GM21786 (cell line): ENCODE results near the gene SUGT1.
"Not testable (repeated sequence)": the region's sequence is repeated elsewhere in the genome, so short reads cannot be mapped to it uniquely, and the experiment has no call there.

Experiments
- ATAC-seq: cut with Tn5 transposase; IDR thresholded peaks from one replicate; pipeline ENCODE4 v1.9.1; 2021; ENCODE audit not compliant: unreplicated experiment

The SUGT1 gene

DNA sequence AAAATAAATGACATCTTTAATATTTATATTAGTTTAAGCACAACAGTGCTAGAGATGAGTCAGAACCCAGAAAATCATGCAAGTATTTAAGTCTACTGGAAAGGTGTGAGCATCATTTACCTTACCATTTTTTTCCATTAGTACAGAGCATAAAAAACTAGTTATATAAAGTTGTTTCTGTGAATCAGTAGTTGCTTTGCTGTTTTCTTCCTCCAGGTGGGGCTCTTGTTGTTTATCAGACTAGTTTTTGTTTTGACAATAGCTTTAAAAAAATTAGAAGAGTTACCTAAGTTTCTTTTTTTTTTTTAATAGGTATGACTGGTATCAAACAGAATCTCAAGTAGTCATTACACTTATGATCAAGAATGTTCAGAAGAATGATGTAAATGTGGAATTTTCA is 12.7 kb downstream of the SUGT1 start:
- ATAC-seq: no peak

DNA sequence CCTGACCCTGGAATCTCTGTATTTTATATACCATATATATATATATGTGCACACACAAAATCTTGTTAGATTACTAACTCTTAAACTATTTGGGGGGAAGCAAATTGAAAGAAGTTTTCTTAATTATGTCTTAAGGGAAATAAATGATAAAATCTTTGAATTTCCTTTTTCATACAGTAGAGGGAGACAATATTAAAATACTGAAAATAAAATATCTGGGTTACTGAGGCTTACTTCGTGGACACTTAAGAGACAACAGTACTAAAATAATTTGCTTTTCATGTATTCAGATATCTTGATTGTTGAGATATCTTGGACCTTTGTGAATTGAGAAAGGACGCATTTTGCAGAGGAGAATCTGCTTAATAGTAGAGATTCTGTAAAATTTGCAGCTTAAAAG is 17.0 kb downstream of the SUGT1 start:
- no peak for ATAC-seq

DNA sequence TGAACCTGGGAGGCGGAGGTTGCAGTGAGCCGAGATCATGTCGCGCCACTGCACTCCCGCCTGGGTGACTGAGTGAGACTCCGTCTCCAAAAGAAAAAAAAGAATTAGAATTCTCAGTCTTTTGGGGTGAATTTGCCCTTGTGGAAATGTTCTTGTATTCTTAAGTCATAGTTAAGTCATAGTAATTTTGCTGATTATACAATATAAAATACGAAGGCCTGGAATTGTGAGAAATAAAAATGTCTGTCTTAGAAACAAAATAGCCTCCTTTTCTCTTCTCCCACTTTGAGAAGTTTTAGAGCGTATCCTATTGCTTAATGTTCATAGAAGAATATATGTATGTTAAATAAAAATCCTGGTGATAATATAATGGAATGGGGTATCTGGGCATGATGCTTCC is 18.1 kb downstream of the SUGT1 start:
- ATAC-seq: no peak

DNA sequence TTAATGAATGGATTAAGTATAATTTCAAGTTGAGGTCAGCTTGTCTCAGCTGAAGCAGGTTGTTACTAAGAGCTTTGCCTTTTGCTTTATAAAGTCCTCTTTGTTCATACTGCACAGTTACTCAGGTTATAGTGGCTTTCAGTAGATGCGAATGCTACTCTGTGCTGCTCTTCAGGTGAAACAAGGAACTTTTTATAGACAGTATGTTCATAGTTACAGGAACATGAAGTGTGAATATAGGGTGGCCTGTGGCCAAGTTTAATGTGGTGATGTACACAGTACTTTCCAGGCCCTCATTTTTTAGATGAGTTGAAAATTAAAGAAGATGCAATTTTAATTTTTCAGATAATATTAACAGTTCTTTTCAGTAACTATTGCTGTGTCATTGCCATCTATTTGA is 20.8 kb downstream of the SUGT1 start:
- no peak for ATAC-seq

DNA sequence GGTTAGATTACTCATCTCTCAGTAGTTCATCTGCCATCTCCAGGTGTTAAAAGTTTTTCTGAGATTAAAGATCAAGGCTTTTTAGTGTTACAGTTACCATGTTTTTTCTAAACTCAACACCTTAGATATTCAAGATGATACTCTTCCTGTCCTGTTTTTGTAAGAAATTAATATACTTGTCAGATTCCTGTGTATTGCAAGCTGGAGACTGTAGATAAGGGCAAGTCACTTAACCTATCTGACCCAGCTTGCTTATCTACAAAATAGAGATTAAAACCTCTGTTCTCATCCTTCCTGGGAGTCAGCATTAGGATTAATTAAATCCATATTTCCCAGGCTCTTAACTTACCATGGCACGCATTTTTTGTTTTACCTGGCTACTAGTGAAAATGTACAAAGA is 25.2 kb downstream of the SUGT1 start:
- ATAC-seq: no peak

DNA sequence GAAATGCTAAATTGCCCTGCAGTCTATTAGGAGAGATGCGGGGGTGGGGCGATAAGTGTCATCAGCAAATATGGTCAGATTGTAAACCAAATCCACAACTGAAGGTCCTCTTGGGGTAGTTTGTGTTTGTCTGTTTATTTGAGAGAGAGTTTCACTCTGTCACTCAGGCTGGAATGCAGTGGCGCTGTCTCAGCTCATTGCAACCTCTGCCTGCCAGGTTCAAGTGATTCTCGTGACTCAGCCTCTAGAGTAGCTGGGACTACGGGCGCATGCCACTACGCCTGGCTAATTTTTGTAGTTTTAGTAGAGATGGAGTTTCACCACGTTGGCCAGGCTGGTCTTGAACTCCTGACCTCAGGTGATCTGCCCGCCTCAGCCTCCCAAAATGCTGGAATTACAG is 33.2 kb downstream of the SUGT1 start:
- not testable (repeated sequence) for ATAC-seq

DNA sequence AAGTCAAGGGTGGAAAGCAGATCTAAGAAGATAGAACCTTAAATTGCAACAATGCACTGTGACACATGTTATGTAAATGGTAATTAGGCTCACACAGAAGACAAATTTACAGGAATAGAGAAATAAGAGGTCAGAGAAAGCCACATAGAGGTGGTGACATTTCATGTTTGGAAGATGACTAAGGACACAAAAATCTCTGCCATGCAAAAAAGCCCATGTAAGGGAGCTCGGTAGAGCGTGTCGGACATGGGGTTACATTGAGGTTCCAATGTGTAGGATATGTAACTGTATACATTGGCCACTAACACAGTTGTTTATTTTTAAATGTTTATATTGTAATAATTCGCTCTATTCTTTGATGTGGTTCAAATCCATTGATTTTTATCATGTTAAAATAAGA is 33.7 kb downstream of the SUGT1 start:
- ATAC-seq: no peak

DNA sequence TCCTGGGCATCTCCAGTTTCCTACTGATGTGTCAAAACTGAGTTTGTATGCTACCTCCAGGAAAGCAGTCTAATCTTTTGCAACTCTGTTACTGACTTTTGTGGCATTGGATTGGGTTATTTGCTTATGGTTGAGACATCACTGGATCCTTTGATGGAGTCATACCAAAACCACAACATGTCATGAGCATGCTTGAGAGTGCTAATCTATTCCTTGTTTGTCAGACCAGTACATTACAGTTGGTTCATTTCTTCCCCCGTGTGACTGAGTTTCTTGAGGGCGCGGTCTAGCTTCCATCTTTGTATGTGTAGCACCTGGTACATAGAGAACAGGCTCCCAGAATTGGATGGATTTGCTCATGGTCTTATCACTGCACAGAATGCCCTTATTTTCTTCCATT is 43.2 kb downstream of the SUGT1 start:
- ATAC-seq: no peak

DNA sequence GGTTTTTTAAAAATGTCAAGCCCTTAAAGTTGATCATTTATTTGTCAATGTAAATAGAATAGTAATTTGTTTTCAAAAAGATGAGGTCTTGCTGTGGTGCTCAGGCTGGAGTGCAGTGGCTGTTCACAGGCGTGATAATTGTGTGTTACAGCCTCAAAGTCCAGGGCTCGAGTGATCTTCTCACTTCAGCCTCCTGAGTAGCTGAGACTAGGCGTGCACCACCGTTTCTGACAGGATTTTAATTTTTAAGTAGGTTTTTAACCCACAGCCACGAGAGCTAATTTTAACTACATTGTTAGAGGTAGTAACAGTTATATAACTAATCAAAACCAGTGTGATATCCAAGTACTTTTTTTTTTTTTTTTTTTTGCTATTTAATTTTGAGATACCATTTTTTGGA is 43.9 kb downstream of the SUGT1 start:
- ATAC-seq: no peak

DNA sequence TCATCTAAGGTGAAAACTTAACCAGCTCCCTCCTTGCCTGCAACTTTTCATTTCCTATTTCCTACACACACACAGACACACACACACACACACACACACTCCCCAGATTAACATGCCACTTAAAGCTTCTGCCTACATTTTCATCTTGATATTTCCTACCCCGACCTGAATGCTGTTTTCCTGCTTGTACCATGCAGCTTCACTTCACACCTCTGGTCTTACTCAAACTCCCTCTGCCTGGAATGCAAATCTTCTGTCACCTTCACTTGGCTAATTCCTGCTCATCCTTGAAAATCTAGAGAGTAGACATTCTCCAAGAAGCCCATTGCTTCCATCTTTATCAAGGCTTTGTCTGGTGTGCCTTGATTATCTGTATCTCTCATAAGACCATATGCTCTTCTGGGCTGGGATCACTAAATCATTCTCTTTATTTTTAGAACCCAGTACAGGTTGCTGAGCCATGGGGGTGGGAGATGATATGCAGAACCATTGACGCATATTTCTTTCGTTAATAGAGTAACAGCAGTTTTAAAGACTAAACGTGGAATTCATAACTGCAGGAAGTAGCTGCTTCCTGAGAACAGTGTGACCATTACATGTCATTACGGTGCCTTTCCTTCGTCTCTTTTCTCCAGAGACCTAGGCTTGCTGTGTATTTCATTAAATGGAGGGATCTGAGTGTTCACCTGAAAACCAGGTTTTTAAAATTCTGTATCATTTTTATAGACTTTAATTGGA is 49.3 kb downstream of the SUGT1 start:
- ATAC-seq: no peak

DNA sequence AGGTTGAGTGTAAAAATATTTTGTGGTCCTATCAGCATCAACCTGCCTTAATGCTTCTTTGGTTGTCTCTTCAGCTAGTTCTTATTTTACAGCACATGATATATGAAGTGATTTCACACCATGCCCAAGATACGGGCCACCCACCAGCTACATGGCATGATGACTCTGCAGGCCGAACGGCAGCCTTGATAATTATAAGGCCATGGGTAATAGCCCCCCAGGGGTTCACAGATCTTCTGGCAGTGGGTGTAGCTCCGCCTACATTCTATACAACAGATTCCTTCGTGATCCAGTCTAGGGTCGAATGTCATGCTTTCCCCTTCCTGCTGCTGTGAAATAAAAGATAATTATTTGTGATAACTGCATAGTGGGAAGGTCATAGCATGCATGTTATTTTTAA is 50.8 kb downstream of the SUGT1 start:
- no peak for ATAC-seq

DNA sequence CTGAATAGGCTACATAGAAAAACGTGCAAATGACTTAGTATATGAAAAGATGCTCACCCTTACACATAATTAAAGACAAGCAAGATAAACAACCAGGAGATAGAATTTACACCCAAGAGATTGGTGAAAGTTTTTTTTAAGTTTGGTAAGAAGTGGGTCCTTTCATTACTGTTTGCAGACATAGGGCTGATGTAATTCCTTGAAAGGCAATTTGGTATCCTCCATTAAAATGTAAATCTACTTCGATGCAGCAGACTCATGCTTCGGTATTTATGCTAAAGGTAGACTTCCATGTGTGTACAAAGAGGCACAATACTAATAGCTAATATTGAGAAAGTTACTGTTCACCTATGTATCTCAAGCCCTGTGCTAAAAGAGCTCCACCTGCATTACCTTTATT is 53.4 kb downstream of the SUGT1 start:
- ATAC-seq: no peak

DNA sequence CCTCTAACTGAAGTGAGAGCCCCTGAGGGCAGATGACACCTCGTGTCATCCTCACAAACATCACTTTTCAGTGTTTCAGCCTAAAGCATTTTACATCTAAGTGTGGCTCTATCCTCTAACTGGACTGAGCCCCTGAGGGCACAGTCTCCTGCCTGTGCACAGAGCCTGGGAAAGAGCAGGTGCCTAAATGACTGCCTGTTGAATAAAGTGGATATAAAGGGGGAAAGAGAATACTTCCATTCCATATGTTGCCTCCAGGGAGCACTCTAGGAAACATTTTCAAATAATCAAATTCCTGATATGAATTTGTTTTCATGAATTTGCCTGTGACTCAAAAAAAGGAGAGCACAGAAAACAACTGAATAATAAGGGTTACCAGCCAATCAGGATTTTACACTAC is 54.7 kb downstream of the SUGT1 start:
- ATAC-seq: no peak

DNA sequence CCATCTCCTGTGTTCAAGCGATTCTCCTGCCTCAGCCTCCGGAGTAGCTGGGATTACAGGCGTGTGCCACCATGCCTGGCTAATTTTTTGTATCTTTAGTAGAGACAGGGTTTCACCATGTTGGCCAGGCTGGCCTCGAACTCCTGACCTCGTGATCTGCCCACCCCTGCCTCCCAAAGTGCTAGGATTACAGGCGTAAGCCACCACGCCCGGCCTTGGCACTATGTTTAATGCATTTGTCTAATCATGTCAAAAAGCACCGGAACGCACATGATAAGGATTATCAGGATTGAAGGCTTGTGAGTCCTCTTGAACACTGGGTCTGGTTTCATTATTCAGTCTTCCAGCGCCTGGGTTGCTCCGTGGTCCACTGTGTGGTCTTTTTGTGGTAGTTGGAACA is 55.6 kb downstream of the SUGT1 start:
- ATAC-seq: not testable (repeated sequence)

DNA sequence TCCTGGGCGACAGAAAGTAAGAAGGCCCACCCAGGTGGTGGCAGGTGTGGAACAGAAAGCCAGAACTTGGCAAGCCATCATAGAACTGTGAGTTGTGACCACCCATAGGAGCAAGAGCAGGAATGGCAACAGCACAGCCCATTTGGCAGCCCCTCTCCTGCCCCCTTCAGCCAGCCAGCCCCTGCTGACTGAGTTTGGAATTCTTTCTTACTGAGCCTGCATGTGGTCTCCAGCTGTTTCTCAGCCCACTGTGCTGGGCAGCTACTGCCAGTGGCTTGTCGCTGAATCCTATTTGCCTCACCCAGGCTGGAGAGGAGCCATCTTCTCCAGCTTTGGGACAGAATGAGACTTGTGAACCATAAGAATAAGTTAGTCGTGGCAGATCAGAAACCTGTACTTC is 58.6 kb downstream of the SUGT1 start:
- ATAC-seq: no peak

DNA sequence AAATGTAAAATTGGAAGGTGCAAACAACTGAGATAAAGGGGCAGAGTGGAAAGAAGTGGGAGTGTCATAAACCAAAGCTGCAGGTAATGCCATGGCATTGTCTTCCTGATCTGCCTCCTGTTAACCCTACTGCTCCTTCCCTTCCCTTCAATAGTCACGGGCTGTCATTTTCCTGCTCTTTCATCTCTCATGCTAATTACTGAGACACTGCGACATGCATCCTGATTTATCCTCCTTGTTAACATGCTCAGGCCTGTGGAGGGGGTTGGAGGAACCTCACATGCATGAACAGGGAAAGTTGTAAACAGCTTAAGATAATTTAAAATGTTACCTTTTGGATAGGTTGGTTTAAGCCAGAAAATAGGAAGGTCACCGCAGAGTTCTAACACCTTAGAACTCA is 59.7 kb downstream of the SUGT1 start:
- no peak for ATAC-seq

DNA sequence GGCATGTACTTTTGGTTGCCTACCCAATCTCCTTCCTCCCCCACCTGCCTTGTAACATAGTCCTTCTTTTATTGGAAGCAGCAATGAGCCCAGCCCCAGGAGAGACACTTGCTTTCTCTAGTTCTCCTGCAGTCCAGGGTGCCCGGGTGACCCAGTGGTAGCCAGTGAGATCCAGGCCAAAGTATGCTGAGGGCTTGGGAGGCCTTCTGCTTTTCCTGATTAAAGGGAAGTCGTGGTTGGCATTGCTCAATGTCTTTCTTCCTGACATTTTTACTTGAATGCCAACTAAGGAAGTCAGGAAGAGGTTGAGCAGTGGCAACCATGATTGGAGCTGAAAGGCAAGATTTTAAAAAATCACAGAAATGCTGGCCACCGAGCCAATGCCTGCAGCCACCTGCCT is 61.3 kb downstream of the SUGT1 start:
- no peak for ATAC-seq

DNA sequence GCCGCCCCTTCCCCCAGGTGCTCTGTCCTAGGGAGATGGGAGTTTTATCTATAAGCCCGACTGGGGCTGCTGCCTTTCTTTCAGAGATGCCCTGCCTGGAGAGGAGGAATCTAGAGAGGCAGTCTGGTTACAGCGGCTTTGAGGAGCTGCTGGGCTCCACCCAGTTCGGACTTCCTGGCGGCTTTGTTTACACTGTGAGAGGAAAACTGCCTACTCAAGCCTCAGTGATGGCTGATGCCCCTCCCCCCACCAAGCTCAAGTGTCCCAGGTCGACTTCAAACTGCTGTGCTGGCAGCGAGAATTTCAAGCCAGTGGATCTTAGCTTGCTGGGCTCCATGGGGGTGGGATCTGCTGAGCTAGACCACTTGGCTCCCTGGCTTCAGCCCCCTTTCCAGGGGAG is 68.3 kb downstream of the SUGT1 start:
- ATAC-seq: not testable (repeated sequence)

DNA sequence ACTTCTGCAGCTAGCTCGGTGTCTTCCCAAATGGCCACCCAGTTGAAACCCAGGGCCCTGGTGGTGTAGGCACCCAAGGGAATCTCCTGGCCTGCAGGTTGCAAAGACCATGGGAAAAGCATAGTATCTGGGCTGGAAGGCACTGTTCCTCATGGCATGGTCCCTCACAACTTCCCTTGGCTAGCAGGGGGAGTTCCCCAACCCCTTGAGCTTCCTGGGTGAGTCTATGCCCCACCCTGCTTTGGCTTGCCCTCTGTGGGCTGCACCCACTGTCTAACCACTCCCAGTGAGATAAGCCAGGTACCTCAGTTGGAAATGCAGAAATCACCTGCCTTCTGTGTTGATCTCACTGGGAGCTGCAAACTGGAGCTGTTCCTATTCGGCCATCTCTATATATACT is 68.7 kb downstream of the SUGT1 start:
- ATAC-seq: not testable (repeated sequence)

DNA sequence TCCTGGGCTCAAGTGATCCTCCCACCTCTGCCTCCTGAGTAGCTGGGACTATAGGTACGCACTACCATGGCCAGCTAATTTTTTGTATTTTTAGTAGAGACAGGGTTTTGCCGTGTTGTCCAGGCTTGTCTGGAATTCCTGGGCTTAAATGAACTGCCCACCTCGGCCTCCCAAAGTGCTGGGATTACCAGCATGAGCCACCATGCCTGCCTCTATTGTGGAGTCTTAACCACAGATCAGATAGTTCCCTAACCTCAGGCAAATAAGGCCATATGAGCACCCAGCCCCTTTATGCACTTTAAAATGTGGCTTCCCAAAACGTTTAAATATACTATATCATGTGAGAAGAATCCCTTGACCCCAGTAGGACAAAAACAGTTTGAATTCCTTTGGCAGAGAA is 70.5 kb downstream of the SUGT1 start:
- ATAC-seq: no peak

DNA sequence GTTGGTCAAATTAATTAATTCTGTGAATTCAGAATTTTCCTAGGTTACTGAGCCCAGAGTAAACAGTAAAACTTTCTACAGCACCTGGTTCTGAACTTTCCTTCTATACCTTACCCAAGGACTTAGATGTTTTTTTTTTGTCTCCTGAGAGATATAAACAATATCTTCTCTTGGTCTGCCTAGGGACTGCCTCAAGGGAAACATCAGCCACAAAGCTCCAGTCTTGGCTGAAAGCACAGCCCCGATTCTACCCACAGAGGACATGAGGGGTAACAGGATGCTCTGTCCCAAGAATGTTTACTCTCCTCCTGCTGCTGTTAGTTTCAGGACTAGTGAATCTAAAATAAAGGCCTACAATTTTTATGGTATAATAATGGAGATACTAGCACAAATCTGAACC is 72.7 kb downstream of the SUGT1 start:
- no peak for ATAC-seq

DNA sequence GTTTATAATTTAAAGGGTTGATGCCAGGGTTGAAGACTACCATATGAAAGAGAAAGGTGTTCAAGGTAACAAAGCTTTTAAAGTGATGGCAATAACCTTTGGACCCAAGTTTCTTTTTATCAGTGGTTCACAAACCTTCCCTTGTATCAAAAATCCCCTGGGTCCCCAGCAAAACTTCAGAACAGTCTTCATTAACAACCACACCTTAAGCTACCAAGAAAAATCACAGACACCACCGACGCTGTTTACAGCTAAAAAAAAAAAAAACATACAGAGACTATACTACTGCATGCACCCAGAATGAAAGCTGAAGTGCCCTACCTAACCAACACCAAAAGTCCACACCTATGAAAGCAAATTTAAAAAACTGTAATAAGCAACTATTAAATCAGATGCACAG is 73.6 kb downstream of the SUGT1 start:
- ATAC-seq: no peak

DNA sequence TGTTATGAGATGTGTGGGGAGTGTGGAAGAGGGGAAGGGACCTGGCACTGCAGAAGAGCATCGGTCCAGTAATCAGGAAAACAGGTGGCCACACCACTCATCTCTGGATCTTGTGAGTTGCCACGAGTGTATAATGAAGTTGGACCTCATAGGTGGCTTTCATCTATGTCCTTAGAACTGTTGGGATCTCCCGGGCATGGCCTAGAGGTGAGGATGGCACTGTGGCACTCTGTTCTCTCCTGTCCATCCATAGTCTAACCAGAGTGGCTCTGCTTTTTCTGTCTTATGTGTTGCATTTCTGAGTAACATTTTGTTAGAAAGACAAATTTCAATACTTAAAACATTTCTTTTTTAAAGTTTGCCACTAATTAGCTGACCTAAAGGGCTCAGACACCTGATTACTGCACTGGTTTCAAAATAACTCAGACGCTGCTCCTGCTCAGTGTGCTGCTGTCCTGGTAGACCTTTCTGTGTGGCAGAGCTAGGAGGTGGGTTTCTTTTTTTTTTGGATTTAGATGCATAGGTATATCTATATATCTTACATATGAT is 81.5 kb downstream of the SUGT1 start:
- ATAC-seq: no peak
